Fibroblast of lung (primary cell): ENCODE results near the gene SUGCT. TPM values are rescaled to one million over a fixed set of nuclear protein-coding genes. Genes with fewer than 3 reads are reported as not detected.

Source experiments
- DNase-seq, 2 donors: peaks; one replicate each; pipeline versions ENCODE4 v3.0.0 to v3.0.0-alpha.2; 2010; ENCODE audit warnings: low read depth in 2 of 2
- H2AFZ ChIP-seq: 2 replicates; pipeline ENCODE4 v1.5.1; 2012; ENCODE audit warnings: low read length, control low read depth, inconsistent platforms
- H3K27ac ChIP-seq: 2 replicates; pipeline ENCODE4 v1.5.1; 2011; ENCODE audit warnings: low read length, control low read depth; ENCODE audit not compliant: insufficient read depth
- H3K27me3 ChIP-seq: 2 replicates; pipeline ENCODE4 v1.5.1; 2011; ENCODE audit warnings: mild to moderate bottlenecking, low read length; ENCODE audit not compliant: control insufficient read depth, insufficient read depth
- H3K36me3 ChIP-seq: 2 replicates; pipeline ENCODE4 v1.5.1; 2011; ENCODE audit warnings: low read length; ENCODE audit not compliant: control insufficient read depth, insufficient read depth
- H3K4me1 ChIP-seq: 2 replicates; pipeline ENCODE4 v1.5.1; 2011; ENCODE audit warnings: low read length; ENCODE audit not compliant: control insufficient read depth, insufficient read depth; ENCODE audit errors: extremely low read depth
- H3K4me2 ChIP-seq: 2 replicates; pipeline ENCODE4 v1.5.1; 2011; ENCODE audit warnings: low read length, control low read depth; ENCODE audit not compliant: insufficient read depth; ENCODE audit errors: extremely low read depth
- H3K4me3 ChIP-seq, 4 experiments: fragments of 200-600 bp in 1 of 4; sonication (generic) in 1 of 4; replicated peaks in 1 of 4; 2 replicates each; pipeline ENCODE4 v1.5.1; 2011 to 2016; ENCODE audit warnings: low read length in 4 of 4, low read depth in 3 of 4, mild to moderate bottlenecking in 3 of 4, control low read depth in 2 of 4, inconsistent platforms in 1 of 4, mixed read lengths in 1 of 4; ENCODE audit not compliant: insufficient read depth in 1 of 4; ENCODE audit errors: control extremely low read depth in 1 of 4
- H3K79me2 ChIP-seq: 2 replicates; pipeline ENCODE4 v1.5.1; 2012; ENCODE audit warnings: mild to moderate bottlenecking, low read length, inconsistent platforms; ENCODE audit not compliant: control insufficient read depth, insufficient read depth
- H3K9ac ChIP-seq: 2 replicates; pipeline ENCODE4 v1.5.1; 2011; ENCODE audit warnings: mild to moderate bottlenecking, low read length, control low read depth; ENCODE audit not compliant: insufficient read depth
- H3K9me3 ChIP-seq: 2 replicates; pipeline ENCODE4 v1.5.1; 2012; ENCODE audit warnings: low read depth, low read length; ENCODE audit not compliant: control insufficient read depth, insufficient read depth
- H4K20me1 ChIP-seq: 2 replicates; pipeline ENCODE4 v1.5.1; 2011; ENCODE audit warnings: low read length; ENCODE audit not compliant: control insufficient read depth, insufficient read depth; ENCODE audit errors: extremely low read depth
- EZH2 ChIP-seq: IDR thresholded peaks from 2 replicates; pipeline ENCODE4 v1.5.1; 2012; ENCODE audit warnings: low read length, control low read depth, mild to moderate bottlenecking; ENCODE audit errors: missing control alignments
- polyA plus RNA-seq, 2 donors: library from polyadenylated mRNA; depleted of rRNA in 1 of 2; stranded (reverse) in 1 of 2; unstranded in 1 of 2; fragments of >200 nt; gene quantifications; 2 replicates each; pipeline ENCODE4 v1.2.1, GENCODE V29; 2011 to 2012; ENCODE audit warnings: missing spikeins in 1 of 2
- total RNA-seq: library from RNA; depleted of rRNA; stranded (reverse); fragments of >200 nt; gene quantifications from 2 replicates; pipeline ENCODE4 v1.2.1, GENCODE V29; 2014
- TF ChIP-seq, protein P1 (sequence below), 2 donors: IDR thresholded peaks in 1 of 2; conservative IDR thresholded peaks in 1 of 2; 1 replicate in 1 of 2; 2 replicates in 1 of 2; pipeline ENCODE4 v1.5.1; 2011 to 2012; ENCODE audit warnings: low read length in 2 of 2, control low read depth in 1 of 2, inconsistent platforms in 1 of 2, low read depth in 1 of 2, mild to moderate bottlenecking in 1 of 2

Gene SUGCT
- total and polyA plus RNA-seq, 2 donors (not counting 1 experiment from before 2014, with no cell fraction given), result 8.4 to 16.5 TPM

GRCh38 chr7:40827222-40828085 lies 692.6 kb downstream of the SUGCT start:
- DNase-seq, result peak in 1 of 2 donors; percentile 63
- Histone ChIP-seq H3K27ac (peak overlapping the region; percentile 1), H4K20me1 (no peaks in the 10 kb centered on the region), H3K9me3 (no peaks in the 10 kb centered on the region), H3K9ac (no peak overlapping the region), H2AFZ (peak overlapping the region; percentile 19), H3K4me2 (no peak overlapping the region), H3K27me3 (no peaks in the 10 kb centered on the region), H3K4me1 (no peaks in the 10 kb centered on the region), H3K36me3 (no peaks in the 10 kb centered on the region), H3K79me2 (no peaks in the 10 kb centered on the region), H3K4me3 (no peak overlapping the region)
- TF ChIP-seq EZH2, result no peak
- TF ChIP-seq, protein P1, sequence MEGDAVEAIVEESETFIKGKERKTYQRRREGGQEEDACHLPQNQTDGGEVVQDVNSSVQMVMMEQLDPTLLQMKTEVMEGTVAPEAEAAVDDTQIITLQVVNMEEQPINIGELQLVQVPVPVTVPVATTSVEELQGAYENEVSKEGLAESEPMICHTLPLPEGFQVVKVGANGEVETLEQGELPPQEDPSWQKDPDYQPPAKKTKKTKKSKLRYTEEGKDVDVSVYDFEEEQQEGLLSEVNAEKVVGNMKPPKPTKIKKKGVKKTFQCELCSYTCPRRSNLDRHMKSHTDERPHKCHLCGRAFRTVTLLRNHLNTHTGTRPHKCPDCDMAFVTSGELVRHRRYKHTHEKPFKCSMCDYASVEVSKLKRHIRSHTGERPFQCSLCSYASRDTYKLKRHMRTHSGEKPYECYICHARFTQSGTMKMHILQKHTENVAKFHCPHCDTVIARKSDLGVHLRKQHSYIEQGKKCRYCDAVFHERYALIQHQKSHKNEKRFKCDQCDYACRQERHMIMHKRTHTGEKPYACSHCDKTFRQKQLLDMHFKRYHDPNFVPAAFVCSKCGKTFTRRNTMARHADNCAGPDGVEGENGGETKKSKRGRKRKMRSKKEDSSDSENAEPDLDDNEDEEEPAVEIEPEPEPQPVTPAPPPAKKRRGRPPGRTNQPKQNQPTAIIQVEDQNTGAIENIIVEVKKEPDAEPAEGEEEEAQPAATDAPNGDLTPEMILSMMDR (conservative IDR thresholded peaks at IDR 0.05 in 1 of 2, IDR thresholded peaks at IDR 0.05 in 1 of 2; ENCODE audit: low read depth in 1 of 2, low read length in 2 of 2), result no peak

DNA sequence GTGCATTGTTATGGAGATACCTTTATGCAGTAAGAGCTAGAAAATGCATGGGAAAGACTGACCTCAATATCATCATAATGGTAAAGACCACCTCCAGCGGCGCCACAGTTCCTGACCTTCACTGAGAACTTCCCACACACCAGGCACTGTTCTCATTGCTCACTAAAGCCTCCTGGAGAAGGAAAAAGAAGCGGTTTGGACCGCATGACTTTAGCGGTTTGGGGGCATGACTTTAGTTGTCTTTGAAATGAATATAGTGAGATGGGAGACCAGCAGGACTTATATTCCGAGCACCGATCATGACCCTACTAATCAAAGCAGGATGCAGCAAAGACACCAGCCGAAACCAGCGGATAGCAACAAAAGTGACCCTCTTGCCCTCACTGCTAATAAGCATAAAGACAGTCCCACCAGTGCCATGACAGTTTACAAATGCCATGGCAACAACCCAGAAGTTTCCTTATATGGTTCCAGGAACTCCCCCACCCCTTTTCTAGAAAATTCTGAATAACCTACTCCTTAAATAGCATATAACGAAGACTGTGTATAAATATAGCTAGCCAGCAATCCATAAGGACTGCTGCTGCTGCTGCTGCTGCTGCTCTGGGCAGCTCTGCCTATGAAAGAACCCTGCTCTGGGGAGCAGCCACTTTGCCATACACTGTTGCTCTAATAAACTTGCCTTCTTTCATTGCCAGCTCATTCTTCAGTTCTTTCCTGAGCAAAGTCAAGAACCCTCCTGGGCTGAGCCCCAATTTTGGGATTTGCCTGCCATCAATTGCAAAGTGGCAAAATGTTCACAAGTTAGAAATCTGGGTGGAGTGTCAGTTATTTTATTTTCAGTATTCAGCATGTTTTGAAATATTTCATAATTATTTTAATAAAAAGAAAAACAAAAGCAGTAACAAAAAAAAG lies 694.1 kb downstream of the SUGCT start:
- Histone ChIP-seq H3K27ac (no peak overlapping the region), H3K4me3 (no peak overlapping the region), H3K79me2 (no peaks in the 10 kb centered on the region), H2AFZ (no peak overlapping the region), H3K27me3 (no peaks in the 10 kb centered on the region), H3K9ac (no peak overlapping the region), H3K4me2 (no peak overlapping the region), H4K20me1 (no peaks in the 10 kb centered on the region), H3K9me3 (no peaks in the 10 kb centered on the region), H3K36me3 (no peaks in the 10 kb centered on the region), H3K4me1 (peaks cover 2% of the 10 kb centered on the region)
- DNase-seq, result no peak
- TF ChIP-seq, protein P1 (conservative IDR thresholded peaks at IDR 0.05 in 1 of 2, IDR thresholded peaks at IDR 0.05 in 1 of 2; ENCODE audit: low read depth in 1 of 2, low read length in 2 of 2), result no peak
- TF ChIP-seq EZH2, result no peak
